Activated naive CD4-positive, alpha-beta T cell treated with Interleukin-2 at 50 U/mL for 16 hours (primary cell): ENCODE data around the gene LRBA.

Experiments
- DNase-seq: peaks from one replicate; pipeline ENCODE4 v3.0.0-alpha.2; 2020

The LRBA gene

GRCh38 chr4:150355418-150355817 lies 659.7 kb downstream of the LRBA start:
- no peak for DNase-seq

- no peak for DNase-seq
Observed at GRCh38 chr4:150354214-150354796, 660.8 kb downstream of the LRBA start.

GRCh38 chr4:150348079-150348478 lies 667.0 kb downstream of the LRBA start:
- no peak for DNase-seq

GRCh38 chr4:150345207-150345744 lies 669.8 kb downstream of the LRBA start:
- DNase-seq, result no peak

GRCh38 chr4:150343796-150344195 lies 671.3 kb downstream of the LRBA start:
- DNase-seq, result no peak

- DNase-seq, result no peak
Observed at GRCh38 chr4:150342945-150343344, 672.1 kb downstream of the LRBA start.

- DNase-seq, result no peak
Observed at GRCh38 chr4:150337734-150338133, 677.4 kb downstream of the LRBA start.

GRCh38 chr4:150336676-150337412 lies 678.2 kb downstream of the LRBA start:
- DNase-seq, result no peak

GRCh38 chr4:150332961-150333360 lies 682.1 kb downstream of the LRBA start:
- DNase-seq, result no peak

- no peak for DNase-seq
Observed at GRCh38 chr4:150332086-150332485, 683.0 kb downstream of the LRBA start.

GRCh38 chr4:150329373-150329772 lies 685.7 kb downstream of the LRBA start:
- no peak for DNase-seq

GRCh38 chr4:150328496-150328895 lies 686.6 kb downstream of the LRBA start:
- DNase-seq, result no peak

- no peak for DNase-seq
Observed at GRCh38 chr4:150327262-150327780, 687.8 kb downstream of the LRBA start.

GRCh38 chr4:150325872-150326271 lies 689.2 kb downstream of the LRBA start:
- no peak for DNase-seq

GRCh38 chr4:150323406-150324325 lies 691.4 kb downstream of the LRBA start:
- DNase-seq, result no peak

- no peak for DNase-seq
Observed at GRCh38 chr4:150322646-150323045, 692.4 kb downstream of the LRBA start.

GRCh38 chr4:150321113-150321512 lies 694.0 kb downstream of the LRBA start:
- no peak for DNase-seq

- DNase-seq, result no peak
Observed at GRCh38 chr4:150318971-150319370, 696.1 kb downstream of the LRBA start.

GRCh38 chr4:150318527-150318926 lies 696.6 kb downstream of the LRBA start:
- no peak for DNase-seq

- DNase-seq, result no peak
Observed at GRCh38 chr4:150316332-150317205, 698.5 kb downstream of the LRBA start.

GRCh38 chr4:150315691-150316090 lies 699.4 kb downstream of the LRBA start:
- DNase-seq, result no peak

- DNase-seq, result no peak
Observed at GRCh38 chr4:150315175-150315574, 699.9 kb downstream of the LRBA start.
